Measurements from ENCODE around the gene PTPRK.

DNA sequence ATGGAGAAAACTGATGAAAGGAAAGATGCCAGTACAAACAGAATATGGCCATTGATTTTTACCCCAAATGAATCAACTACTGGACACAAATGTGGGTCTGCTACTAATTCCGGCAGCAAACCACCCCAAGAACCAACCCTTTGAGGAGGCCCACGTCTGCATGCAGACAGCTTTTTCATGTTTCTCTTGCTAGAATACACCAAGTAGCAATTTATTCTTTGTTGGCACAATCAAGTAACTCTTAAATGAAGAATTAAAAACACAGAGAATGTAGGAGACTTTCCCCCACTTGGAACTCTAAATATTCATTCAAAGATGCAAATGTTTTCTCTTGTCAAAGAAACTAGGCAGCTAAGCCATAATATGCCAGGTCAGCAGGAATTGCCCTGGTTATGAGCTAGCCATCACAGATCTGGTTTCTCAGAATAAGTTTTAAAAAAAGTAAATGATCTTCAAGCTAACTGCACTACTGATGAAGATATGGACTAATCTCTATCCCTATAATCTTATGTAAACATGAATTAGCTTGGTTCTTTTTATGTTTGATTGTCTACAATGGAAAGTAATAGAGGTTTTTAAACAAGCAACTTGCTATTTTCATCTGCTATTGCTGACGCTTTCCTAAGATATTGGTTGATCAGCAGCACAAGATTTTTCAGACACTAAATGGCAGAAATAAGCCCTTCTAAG is 456.4 kb downstream of the PTPRK start:
- TF ChIP-seq EZH2phosphoT487 (IDR thresholded peaks at IDR 0.05; ENCODE audit: borderline replicate concordance, low read depth, low read length) = no peak
- no peak for TF ChIP-seq CTCF (conservative IDR thresholded peaks at IDR 0.05; ENCODE audit: low read length)
